Adrenal gland (tissue), 5 donors: ENCODE data around the gene KIFC1.

Source experiments
- CTCF ChIP-seq, 6 experiments: fragments of 450-650 bp in 4 of 6; fragments of 200-600 bp in 2 of 6; sonication (generic) in 1 of 6; IDR thresholded peaks; 1 replicate in 5 of 6; 2 replicates in 1 of 6; pipeline versions ENCODE4 v1.5.1 to v1.8.0; 2016 to 2021; ENCODE audit warnings: antibody characterized with exemption in 6 of 6, mild to moderate bottlenecking in 2 of 6, moderate library complexity in 1 of 6
- POLR2A ChIP-seq, 2 donors: fragments of 450-650 bp; IDR thresholded peaks; one replicate each; pipeline ENCODE4 v1.6.1; 2017; ENCODE audit warnings: antibody characterized with exemption in 2 of 2, mild to moderate bottlenecking in 2 of 2, moderate library complexity in 1 of 2
- donor health status: DM: no; HTN: no; CAD: no.

GRCh38 chr6:33372526-33373123 lies 19.0 kb upstream of the KIFC1 start:
- TF ChIP-seq CTCF (IDR thresholded peaks at IDR 0.05) (no peak), POLR2A (IDR thresholded peaks at IDR 0.05) (no peak)
